ENCODE measurements around the gene PRKAB1. TPM values are rescaled to one million over a fixed set of nuclear protein-coding genes. Genes with fewer than 3 reads are reported as not detected.

Gene PRKAB1
- total and polyA plus RNA-seq, 9 of the 15 experiments (the other 6 are each of a cell fraction or from before 2014, with no cell fraction given), result 32.6 to 94.2 (median 63.8) TPM

GRCh38 chr12:119689935-119690500 is 22.1 kb downstream of the PRKAB1 start (continued):
- TF ChIP-seq MGA (IDR thresholded peaks at IDR 0.05), result no peak

Measured in K562 (cell line).